Ascending aorta (tissue), 2 donors: ENCODE measurements around the gene SPACA7. TPM values are rescaled to one million over a fixed set of nuclear protein-coding genes. Genes with fewer than 3 reads are reported as not detected.

Experiments used
- DNase-seq, 2 donors: peaks; one replicate each; pipeline ENCODE4 v3.0.0-alpha.2; 2019; ENCODE audit warnings: low spot score in 2 of 2
- H3K27ac ChIP-seq, 2 donors: fragments of 200-600 bp; sonication (generic); one replicate each; pipeline ENCODE4 v1.5.1; 2016 to 2017; ENCODE audit warnings: mild to moderate bottlenecking in 1 of 2
- H3K27me3 ChIP-seq: fragments of 200-600 bp; sonication (generic); one replicate; pipeline ENCODE4 v1.5.1; 2017
- H3K36me3 ChIP-seq, 2 donors: fragments of 200-600 bp; sonication (generic); one replicate each; pipeline ENCODE4 v1.5.1; 2016
- H3K4me1 ChIP-seq, 2 donors: fragments of 200-600 bp; sonication (generic); one replicate each; pipeline ENCODE4 v1.5.1; 2016 to 2017; ENCODE audit warnings: mild to moderate bottlenecking in 1 of 2
- H3K4me3 ChIP-seq, 2 donors: fragments of 200-600 bp; sonication (generic); one replicate each; pipeline ENCODE4 v1.5.1; 2016 to 2017; ENCODE audit warnings: mild to moderate bottlenecking in 1 of 2
- H3K9me3 ChIP-seq, 2 donors: fragments of 200-600 bp; sonication (generic); one replicate each; pipeline ENCODE4 v1.5.1; 2016
- intact Hi-C: fragments of 100-400 bp; cut with DNase I; formaldehyde crosslinking; loops from one replicate; pipeline ENCODE4 v1.15.1; 2023
- total RNA-seq: library from RNA; depleted of rRNA; stranded (reverse); fragments of >200 nt; gene quantifications from one replicate; pipeline ENCODE4 v1.1.0, GENCODE V29; 2016
- TF ChIP-seq, protein P1 (sequence below), 3 experiments: fragments of 200-600 bp in 2 of 3; fragments of 450-650 bp in 1 of 3; sonication (generic) in 2 of 3; IDR thresholded peaks; one replicate each; pipeline ENCODE4 v1.5.1; 2016 to 2019; ENCODE audit warnings: antibody characterized with exemption in 3 of 3, mild to moderate bottlenecking in 1 of 3, moderate library complexity in 1 of 3

The SPACA7 gene
- total RNA-seq, 1 donor from 2014 or later: not detected

DNA sequence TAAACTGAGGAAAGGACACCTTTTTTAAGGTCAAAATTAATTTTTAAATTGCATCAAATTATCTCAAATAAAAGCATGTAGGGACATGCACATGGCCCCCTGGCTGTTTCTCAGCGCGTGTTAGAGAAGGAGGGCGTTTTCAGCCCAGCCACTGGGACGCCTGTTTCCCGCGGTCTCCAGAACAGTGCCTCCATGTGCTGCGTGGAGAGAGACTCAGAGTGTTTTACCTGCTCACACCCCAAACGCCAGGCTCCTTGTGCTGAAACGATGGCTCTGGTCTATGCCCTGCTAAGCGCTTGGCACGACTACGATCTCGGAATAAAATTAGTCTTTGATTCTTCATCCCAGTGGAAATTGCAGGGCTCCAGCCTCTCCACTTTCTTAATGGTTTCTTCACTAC, 20.0 kb upstream of the SPACA7 start:
- Histone ChIP-seq H3K36me3 (no peaks in the 10 kb centered on the region), H3K27ac (no peak overlapping the region), H3K4me1 (no peaks in the 10 kb centered on the region), H3K27me3 (no peaks in the 10 kb centered on the region), H3K9me3 (no peaks in the 10 kb centered on the region), H3K4me3 (no peak overlapping the region)
- intact Hi-C loops: no loop called here
- TF ChIP-seq, protein P1, sequence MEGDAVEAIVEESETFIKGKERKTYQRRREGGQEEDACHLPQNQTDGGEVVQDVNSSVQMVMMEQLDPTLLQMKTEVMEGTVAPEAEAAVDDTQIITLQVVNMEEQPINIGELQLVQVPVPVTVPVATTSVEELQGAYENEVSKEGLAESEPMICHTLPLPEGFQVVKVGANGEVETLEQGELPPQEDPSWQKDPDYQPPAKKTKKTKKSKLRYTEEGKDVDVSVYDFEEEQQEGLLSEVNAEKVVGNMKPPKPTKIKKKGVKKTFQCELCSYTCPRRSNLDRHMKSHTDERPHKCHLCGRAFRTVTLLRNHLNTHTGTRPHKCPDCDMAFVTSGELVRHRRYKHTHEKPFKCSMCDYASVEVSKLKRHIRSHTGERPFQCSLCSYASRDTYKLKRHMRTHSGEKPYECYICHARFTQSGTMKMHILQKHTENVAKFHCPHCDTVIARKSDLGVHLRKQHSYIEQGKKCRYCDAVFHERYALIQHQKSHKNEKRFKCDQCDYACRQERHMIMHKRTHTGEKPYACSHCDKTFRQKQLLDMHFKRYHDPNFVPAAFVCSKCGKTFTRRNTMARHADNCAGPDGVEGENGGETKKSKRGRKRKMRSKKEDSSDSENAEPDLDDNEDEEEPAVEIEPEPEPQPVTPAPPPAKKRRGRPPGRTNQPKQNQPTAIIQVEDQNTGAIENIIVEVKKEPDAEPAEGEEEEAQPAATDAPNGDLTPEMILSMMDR (IDR thresholded peaks at IDR 0.05): no peak
- DNase-seq: no peak

DNA sequence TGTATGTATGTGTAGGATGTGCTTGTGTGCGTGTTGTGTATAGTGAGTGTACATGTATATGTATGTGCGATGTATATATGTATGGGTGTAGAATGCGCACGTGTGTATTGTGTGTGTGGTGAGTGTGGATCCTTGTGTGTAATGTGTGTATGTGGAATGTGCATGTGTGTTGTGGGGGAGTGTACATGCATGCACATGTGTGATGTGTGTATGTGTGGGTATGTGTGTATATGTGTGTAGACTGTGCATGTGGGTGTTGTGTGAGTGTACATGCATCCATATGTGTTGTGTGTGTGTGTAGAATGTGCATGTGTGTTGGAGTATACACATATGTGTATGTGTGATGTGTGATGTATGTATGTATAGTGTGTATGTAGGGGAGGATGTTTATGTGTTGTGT, 18.0 kb upstream of the SPACA7 start:
- DNase-seq: no peak
- no peaks in the 10 kb centered on the region for H3K27me3 ChIP-seq
- no peak overlapping the region for H3K27ac ChIP-seq
- H3K36me3 ChIP-seq: no peaks in the 10 kb centered on the region
- TF ChIP-seq, protein P1 (IDR thresholded peaks at IDR 0.05): no peak
- no peaks in the 10 kb centered on the region for H3K4me1 ChIP-seq
- H3K9me3 ChIP-seq: peaks cover 0 to 2% of the 10 kb centered on the region in 2 donors
- intact Hi-C loops: no loop called here
- H3K4me3 ChIP-seq: no peak overlapping the region

DNA sequence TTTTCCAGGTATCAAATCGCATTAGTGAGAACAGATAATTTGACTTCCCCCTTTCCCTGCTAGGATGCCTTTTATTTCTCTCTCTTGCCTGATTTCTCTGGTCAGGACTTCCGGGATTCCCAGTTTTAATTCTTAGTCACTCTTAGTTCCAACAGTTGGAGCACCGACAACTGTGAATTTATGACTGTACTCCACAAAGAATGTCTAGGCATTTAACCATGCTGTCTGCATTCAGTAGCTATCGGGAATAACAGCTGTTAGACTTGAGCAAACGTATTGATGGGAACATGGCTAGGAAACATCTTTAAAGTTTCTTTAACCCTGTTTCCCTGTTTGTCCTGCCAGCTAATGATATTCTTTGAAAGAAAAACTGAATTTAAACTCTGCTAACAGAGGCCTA, 14.1 kb upstream of the SPACA7 start:
- no peak for DNase-seq
- intact Hi-C loops: no loop called here
- Histone ChIP-seq H3K4me3 (no peak overlapping the region), H3K9me3 (peaks cover 2% of the 10 kb centered on the region in 2 donors), H3K4me1 (no peaks in the 10 kb centered on the region), H3K36me3 (no peaks in the 10 kb centered on the region), H3K27ac (no peak overlapping the region), H3K27me3 (no peaks in the 10 kb centered on the region)
- TF ChIP-seq, protein P1 (IDR thresholded peaks at IDR 0.05): no peak

DNA sequence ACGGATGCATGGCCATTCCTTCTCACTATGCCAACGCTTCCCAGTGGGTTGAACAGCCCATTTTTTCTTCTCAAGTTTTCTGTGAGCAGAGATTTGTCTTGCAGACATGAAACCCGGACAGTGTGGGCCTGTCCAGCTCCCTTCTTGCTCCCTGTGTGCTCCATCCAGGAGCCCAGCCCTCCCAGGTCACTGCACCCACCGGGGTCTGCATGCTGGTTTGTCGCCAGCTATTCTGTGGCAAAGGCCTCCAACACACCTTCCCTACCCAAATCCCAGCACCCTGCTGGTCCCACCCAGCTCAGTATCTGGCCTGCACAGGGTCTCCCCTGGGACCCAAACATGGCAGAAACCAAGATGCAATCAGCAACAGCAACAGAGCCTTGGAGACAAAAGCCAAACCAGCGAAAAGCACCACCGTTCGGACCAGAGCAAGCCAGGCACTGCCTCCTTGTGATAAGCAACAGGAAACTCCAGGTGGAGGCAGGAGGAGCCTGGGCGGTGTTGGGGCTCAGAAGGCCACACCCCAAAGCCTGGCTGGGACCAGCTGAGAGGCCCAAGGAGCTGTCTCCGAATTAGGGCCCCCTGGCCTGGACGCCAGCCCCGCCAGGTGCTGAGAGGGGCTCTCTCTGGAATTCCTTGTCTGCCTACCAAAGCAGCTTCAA, 12.2 kb upstream of the SPACA7 start:
- no peak overlapping the region for H3K4me3 ChIP-seq
- DNase-seq: no peak
- no peak overlapping the region for H3K27ac ChIP-seq
- TF ChIP-seq, protein P1 (IDR thresholded peaks at IDR 0.05): no peak
- intact Hi-C loops: no loop called here
- no peaks in the 10 kb centered on the region for H3K27me3 ChIP-seq
- peaks cover 2 to 3% of the 10 kb centered on the region in 2 donors for H3K9me3 ChIP-seq
- no peaks in the 10 kb centered on the region for H3K36me3 ChIP-seq
- no peaks in the 10 kb centered on the region for H3K4me1 ChIP-seq

DNA sequence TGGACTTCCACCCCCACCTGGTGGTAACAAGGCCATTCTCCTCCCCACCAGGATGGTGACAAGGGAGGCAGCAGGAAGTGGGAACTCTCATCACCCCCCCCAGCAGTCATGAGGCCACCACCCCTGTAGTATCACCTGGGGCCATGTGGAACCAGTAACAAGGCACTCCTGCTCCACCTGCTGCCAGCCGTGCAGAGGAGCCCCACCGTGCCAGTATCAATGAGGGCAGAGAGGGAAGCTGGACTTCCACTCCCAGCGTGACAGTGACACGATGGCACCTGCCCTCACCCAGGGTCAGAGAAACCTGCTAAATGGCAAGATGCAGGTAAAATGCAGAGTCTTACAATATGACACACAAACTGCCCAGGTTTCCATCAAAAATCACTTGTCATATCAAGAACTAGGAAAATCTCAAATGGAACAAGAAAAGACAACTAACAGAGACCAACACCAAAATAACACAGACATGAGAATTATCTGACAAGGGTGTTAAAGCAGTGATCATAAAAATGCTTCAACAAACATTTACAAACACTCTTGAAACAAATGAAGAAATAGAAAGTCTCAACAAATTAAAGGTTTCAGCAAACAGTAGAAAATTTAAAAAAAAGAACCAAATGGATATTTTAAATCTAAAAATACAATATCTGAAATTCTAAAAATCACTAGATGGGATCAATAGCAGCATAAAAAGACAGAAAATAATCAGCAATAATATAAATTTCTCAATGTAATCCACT, 9.1 kb upstream of the SPACA7 start:
- intact Hi-C loops: no loop called here
- Histone ChIP-seq H3K4me3 (no peak overlapping the region), H3K27me3 (no peaks in the 10 kb centered on the region), H3K36me3 (no peaks in the 10 kb centered on the region), H3K4me1 (no peaks in the 10 kb centered on the region), H3K9me3 (peaks cover 0 to 3% of the 10 kb centered on the region in 2 donors), H3K27ac (no peak overlapping the region)
- DNase-seq: no peak
- TF ChIP-seq, protein P1 (IDR thresholded peaks at IDR 0.05): no peak
